K562 (cell line): Measurements from ENCODE around the gene MEIS2. TPM values are rescaled to one million over a fixed set of nuclear protein-coding genes. Genes with fewer than 3 reads are reported as not detected.

Source experiments
- ATF2 ChIP-seq: sonication (generic); formaldehyde crosslinking; IDR thresholded peaks from 2 replicates; pipeline ENCODE4 v1.8.1; 2022; ENCODE audit warnings: missing genetic modification reagents
- BRF2 ChIP-seq: IDR thresholded peaks from 3 replicates; pipeline ENCODE4 v1.6.1; 2011; ENCODE audit warnings: borderline replicate concordance, mild to moderate bottlenecking; ENCODE audit not compliant: insufficient read length, insufficient read depth
- CC2D1A ChIP-seq: fragments of 450-650 bp; IDR thresholded peaks from 2 replicates; pipeline ENCODE4 v1.6.1; 2017; ENCODE audit warnings: mild to moderate bottlenecking
- HDAC1 ChIP-seq, 2 experiments: fragments of 450-650 bp; IDR thresholded peaks; 2 replicates each; pipeline ENCODE4 v1.6.1; 2016 to 2017; ENCODE audit warnings: inconsistent platforms in 1 of 2, mild to moderate bottlenecking in 1 of 2, moderate library complexity in 1 of 2
- HLTF ChIP-seq: fragments of 450-650 bp; IDR thresholded peaks from 2 replicates; pipeline ENCODE4 v1.6.1; 2016
- PHF8 ChIP-seq: fragments of 200-600 bp; sonication (generic); IDR thresholded peaks from 2 replicates; pipeline ENCODE4 v1.6.1; 2012; ENCODE audit warnings: mixed run types, mild to moderate bottlenecking, inconsistent platforms, low read length, moderate library complexity, borderline replicate concordance
- POLR3A ChIP-seq: IDR thresholded peaks from 2 replicates; pipeline ENCODE4 v1.6.1; 2011; ENCODE audit warnings: borderline replicate concordance, mild to moderate bottlenecking, moderate library complexity; ENCODE audit not compliant: insufficient read length, insufficient read depth; ENCODE audit errors: extremely low read depth
- SETDB1 ChIP-seq: IDR thresholded peaks from one replicate; pipeline ENCODE4 v1.6.1; 2012; ENCODE audit warnings: low read length, control low read depth, inconsistent platforms
- SP2 ChIP-seq: IDR thresholded peaks from 2 replicates; pipeline ENCODE4 v1.6.1; 2011; ENCODE audit warnings: mild to moderate bottlenecking, low read depth, low read length, moderate library complexity; ENCODE audit not compliant: poor library complexity, severe bottlenecking; ENCODE audit errors: extremely low read depth
- YY1 ChIP-seq, 3 experiments: IDR thresholded peaks; 2 replicates each; pipeline ENCODE4 v1.6.1; 2011; ENCODE audit warnings: low read length in 2 of 3, mild to moderate bottlenecking in 2 of 3, moderate library complexity in 2 of 3, borderline replicate concordance in 1 of 3, control low read depth in 1 of 3, low read depth in 1 of 3; ENCODE audit not compliant: insufficient read depth in 3 of 3, insufficient replicate concordance in 2 of 3, control insufficient read depth in 1 of 3, insufficient read length in 1 of 3; ENCODE audit errors: extremely low read depth in 1 of 3
- ZBTB7A ChIP-seq: IDR thresholded peaks from 2 replicates; pipeline ENCODE4 v1.6.1; 2011; ENCODE audit warnings: low read depth, mild to moderate bottlenecking, low read length, moderate library complexity, borderline replicate concordance; ENCODE audit not compliant: control insufficient read depth
- polyA plus RNA-seq, 8 experiments: library from polyadenylated mRNA; depleted of rRNA in 4 of 8; stranded (reverse) in 5 of 8; unstranded in 3 of 8; fragments of >200 nt; fragmentation: Nextera tagmentation in 2 of 8; fragmentation: Illumina TruSeq in 1 of 8; extraction: Ambion mirVana in 2 of 8; extraction: Trizol in 1 of 8; gene quantifications; 2 replicates each; pipeline versions ENCODE4 v1.2.1 to v1.2.3, GENCODE V29; 2011 to 2014; ENCODE audit warnings: inconsistent platforms in 1 of 8, missing spikeins in 1 of 8
- total RNA-seq, 7 experiments: library from RNA; depleted of rRNA in 6 of 7; stranded (reverse); fragments of >200 nt in 6 of 7; fragmentation: Illumina TruSeq in 2 of 7; extraction: Trizol in 2 of 7; gene quantifications; 2 replicates each; pipeline versions ENCODE4 v1.2.1 to v1.2.3, GENCODE V29; 2011 to 2021; ENCODE audit warnings: low replicate concordance in 1 of 7
- TF ChIP-seq, protein P1 (sequence below), 2 experiments: fragments of 450-650 bp; IDR thresholded peaks; 2 replicates each; pipeline ENCODE4 v1.6.1; 2016
- TF ChIP-seq, protein P2 (sequence below): fragments of 250-450 bp; sonication (Bioruptor Pico); IDR thresholded peaks from 2 replicates; pipeline ENCODE4 v1.8.0; 2022; ENCODE audit warnings: inconsistent platforms

MEIS2 gene
- total and polyA plus RNA-seq, 9 of the 15 experiments (the other 6 are each of a cell fraction or from before 2014, with no cell fraction given): 7.5 to 64.2 (median 22.3) TPM

DNA sequence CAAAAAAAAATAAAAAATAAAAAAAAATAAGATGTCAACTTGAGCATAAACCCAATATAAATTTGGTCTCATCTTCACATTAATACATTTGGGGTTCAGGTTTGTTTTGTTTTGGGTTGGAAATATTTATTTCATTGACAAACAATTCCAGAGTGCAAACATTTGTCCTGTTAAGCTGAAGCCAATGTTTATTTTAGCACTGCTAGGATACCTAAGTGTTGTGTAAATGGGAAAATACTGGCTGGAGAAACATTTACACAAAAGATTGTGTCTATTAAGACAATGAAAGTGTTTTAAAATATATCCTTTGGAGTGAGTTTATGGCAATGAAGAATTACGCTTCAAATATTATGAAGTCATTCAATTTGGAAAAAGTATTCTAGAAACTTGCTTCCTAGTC is 91.1 kb downstream of the MEIS2 start (continued):
- TF ChIP-seq ATF2: no peak
- no peak for TF ChIP-seq SETDB1
- TF ChIP-seq, protein P1, sequence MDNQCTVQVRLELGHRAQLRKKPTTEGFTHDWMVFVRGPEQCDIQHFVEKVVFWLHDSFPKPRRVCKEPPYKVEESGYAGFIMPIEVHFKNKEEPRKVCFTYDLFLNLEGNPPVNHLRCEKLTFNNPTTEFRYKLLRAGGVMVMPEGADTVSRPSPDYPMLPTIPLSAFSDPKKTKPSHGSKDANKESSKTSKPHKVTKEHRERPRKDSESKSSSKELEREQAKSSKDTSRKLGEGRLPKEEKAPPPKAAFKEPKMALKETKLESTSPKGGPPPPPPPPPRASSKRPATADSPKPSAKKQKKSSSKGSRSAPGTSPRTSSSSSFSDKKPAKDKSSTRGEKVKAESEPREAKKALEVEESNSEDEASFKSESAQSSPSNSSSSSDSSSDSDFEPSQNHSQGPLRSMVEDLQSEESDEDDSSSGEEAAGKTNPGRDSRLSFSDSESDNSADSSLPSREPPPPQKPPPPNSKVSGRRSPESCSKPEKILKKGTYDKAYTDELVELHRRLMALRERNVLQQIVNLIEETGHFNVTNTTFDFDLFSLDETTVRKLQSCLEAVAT (IDR thresholded peaks at IDR 0.05): no peak
- no peak for TF ChIP-seq SP2
- no peak for TF ChIP-seq HDAC1 (IDR thresholded peaks at IDR 0.05)
- no peak for TF ChIP-seq YY1 (IDR thresholded peaks at IDR 0.05; ENCODE audit: borderline replicate concordance in 1 of 3, control insufficient read depth in 1 of 3, extremely low read depth in 1 of 3, insufficient read depth in 3 of 3, insufficient read length in 1 of 3, insufficient replicate concordance in 2 of 3, low read depth in 1 of 3, low read length in 2 of 3)
- TF ChIP-seq PHF8: no peak
- TF ChIP-seq BRF2: no peak
- TF ChIP-seq HLTF: no peak
- TF ChIP-seq, protein P2, sequence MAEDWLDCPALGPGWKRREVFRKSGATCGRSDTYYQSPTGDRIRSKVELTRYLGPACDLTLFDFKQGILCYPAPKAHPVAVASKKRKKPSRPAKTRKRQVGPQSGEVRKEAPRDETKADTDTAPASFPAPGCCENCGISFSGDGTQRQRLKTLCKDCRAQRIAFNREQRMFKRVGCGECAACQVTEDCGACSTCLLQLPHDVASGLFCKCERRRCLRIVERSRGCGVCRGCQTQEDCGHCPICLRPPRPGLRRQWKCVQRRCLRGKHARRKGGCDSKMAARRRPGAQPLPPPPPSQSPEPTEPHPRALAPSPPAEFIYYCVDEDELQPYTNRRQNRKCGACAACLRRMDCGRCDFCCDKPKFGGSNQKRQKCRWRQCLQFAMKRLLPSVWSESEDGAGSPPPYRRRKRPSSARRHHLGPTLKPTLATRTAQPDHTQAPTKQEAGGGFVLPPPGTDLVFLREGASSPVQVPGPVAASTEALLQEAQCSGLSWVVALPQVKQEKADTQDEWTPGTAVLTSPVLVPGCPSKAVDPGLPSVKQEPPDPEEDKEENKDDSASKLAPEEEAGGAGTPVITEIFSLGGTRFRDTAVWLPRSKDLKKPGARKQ (CRISPR knock-in tag): no peak
- TF ChIP-seq ZBTB7A: no peak
- no peak for TF ChIP-seq POLR3A
- TF ChIP-seq CC2D1A: no peak
